K562 (cell line): Measurements from ENCODE around the gene LSP1.

Experiments used
- CEBPB ChIP-seq: fragments of 450-650 bp; IDR thresholded peaks from 2 replicates; pipeline ENCODE4 v1.6.1; 2016; ENCODE audit warnings: missing genetic modification characterization, missing compliant biosample characterization
- EHMT2 ChIP-seq: fragments of 450-650 bp; IDR thresholded peaks from 2 replicates; pipeline ENCODE4 v1.6.1; 2018; ENCODE audit warnings: antibody characterized with exemption
- ESRRA ChIP-seq: fragments of 450-650 bp; IDR thresholded peaks from 2 replicates; pipeline ENCODE4 v1.6.1; 2014; ENCODE audit warnings: low read depth, mild to moderate bottlenecking, moderate library complexity, borderline replicate concordance
- EZH2 ChIP-seq: IDR thresholded peaks from 2 replicates; pipeline ENCODE4 v1.6.1; 2012; ENCODE audit warnings: low read depth, mild to moderate bottlenecking, inconsistent platforms, low read length, borderline replicate concordance
- NRF1 ChIP-seq, 2 experiments: fragments of 450-650 bp; IDR thresholded peaks in 1 of 2; conservative IDR thresholded peaks in 1 of 2; 2 replicates each; pipeline ENCODE4 v1.6.1; 2014; ENCODE audit warnings: mild to moderate bottlenecking in 2 of 2
- ZNF274 ChIP-seq: IDR thresholded peaks from 2 replicates; pipeline ENCODE4 v1.6.1; 2011; ENCODE audit warnings: low read depth, mild to moderate bottlenecking, low read length, moderate library complexity, borderline replicate concordance
- TF ChIP-seq, protein P1 (sequence below), 3 experiments: IDR thresholded peaks in 2 of 3; conservative IDR thresholded peaks in 1 of 3; 2 replicates each; pipeline ENCODE4 v1.5.1; 2011 to 2012; ENCODE audit warnings: low read length in 3 of 3, mild to moderate bottlenecking in 3 of 3, control low read depth in 2 of 3, improper control_type of control experiment in 1 of 3, inconsistent platforms in 1 of 3, low read depth in 1 of 3, mixed read lengths in 1 of 3, moderate library complexity in 1 of 3; ENCODE audit not compliant: insufficient read depth in 2 of 3
- TF ChIP-seq, protein P2 (sequence below), 2 experiments: IDR thresholded peaks in 1 of 2; conservative IDR thresholded peaks in 1 of 2; 2 replicates each; pipeline ENCODE4 v1.6.1; 2016; ENCODE audit warnings: low read depth in 2 of 2, mild to moderate bottlenecking in 1 of 2, missing compliant biosample characterization in 1 of 2, missing genetic modification characterization in 1 of 2, moderate library complexity in 1 of 2
- TF ChIP-seq, protein P3 (sequence below): fragments of 450-650 bp; IDR thresholded peaks from 2 replicates; pipeline ENCODE4 v1.6.1; 2016; ENCODE audit warnings: low read depth

DNA sequence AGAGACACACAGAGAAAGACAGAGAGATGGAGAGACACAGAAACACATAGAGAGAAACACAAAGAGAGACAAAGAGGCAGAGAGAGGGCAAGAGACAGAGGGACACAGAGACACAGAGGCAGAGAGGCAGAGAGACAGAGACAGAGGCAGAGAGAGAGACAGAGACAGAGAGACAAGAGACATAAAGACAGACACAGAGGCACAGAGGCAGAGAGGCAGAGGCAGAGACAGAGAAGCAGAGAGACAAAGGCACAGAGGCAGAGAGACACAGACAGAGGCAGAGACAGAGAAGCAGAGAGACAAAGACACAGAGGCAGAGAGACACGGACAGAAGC lies 7.8 kb upstream of the LSP1 start:
- TF ChIP-seq CEBPB (tag), result no peak
- TF ChIP-seq, protein P1, sequence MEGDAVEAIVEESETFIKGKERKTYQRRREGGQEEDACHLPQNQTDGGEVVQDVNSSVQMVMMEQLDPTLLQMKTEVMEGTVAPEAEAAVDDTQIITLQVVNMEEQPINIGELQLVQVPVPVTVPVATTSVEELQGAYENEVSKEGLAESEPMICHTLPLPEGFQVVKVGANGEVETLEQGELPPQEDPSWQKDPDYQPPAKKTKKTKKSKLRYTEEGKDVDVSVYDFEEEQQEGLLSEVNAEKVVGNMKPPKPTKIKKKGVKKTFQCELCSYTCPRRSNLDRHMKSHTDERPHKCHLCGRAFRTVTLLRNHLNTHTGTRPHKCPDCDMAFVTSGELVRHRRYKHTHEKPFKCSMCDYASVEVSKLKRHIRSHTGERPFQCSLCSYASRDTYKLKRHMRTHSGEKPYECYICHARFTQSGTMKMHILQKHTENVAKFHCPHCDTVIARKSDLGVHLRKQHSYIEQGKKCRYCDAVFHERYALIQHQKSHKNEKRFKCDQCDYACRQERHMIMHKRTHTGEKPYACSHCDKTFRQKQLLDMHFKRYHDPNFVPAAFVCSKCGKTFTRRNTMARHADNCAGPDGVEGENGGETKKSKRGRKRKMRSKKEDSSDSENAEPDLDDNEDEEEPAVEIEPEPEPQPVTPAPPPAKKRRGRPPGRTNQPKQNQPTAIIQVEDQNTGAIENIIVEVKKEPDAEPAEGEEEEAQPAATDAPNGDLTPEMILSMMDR (IDR thresholded peaks at IDR 0.05 in 2 of 3, conservative IDR thresholded peaks at IDR 0.05 in 1 of 3; ENCODE audit: insufficient read depth in 2 of 3, low read depth in 1 of 3, low read length in 3 of 3), result no peak
- no peak for TF ChIP-seq ZNF274
- no peak for TF ChIP-seq ESRRA
- no peak for TF ChIP-seq EZH2
- no peak for TF ChIP-seq NRF1 (conservative IDR thresholded peaks at IDR 0.05 in 1 of 2, IDR thresholded peaks at IDR 0.05 in 1 of 2)
- TF ChIP-seq EHMT2, result no peak
- TF ChIP-seq, protein P2, sequence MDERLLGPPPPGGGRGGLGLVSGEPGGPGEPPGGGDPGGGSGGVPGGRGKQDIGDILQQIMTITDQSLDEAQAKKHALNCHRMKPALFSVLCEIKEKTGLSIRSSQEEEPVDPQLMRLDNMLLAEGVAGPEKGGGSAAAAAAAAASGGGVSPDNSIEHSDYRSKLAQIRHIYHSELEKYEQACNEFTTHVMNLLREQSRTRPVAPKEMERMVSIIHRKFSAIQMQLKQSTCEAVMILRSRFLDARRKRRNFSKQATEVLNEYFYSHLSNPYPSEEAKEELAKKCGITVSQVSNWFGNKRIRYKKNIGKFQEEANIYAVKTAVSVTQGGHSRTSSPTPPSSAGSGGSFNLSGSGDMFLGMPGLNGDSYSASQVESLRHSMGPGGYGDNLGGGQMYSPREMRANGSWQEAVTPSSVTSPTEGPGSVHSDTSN (CRISPR knock-in tag; IDR thresholded peaks at IDR 0.05; ENCODE audit: low read depth), result no peak
- TF ChIP-seq, protein P2 (tag; conservative IDR thresholded peaks at IDR 0.05; ENCODE audit: low read depth), result no peak
- TF ChIP-seq, protein P3, sequence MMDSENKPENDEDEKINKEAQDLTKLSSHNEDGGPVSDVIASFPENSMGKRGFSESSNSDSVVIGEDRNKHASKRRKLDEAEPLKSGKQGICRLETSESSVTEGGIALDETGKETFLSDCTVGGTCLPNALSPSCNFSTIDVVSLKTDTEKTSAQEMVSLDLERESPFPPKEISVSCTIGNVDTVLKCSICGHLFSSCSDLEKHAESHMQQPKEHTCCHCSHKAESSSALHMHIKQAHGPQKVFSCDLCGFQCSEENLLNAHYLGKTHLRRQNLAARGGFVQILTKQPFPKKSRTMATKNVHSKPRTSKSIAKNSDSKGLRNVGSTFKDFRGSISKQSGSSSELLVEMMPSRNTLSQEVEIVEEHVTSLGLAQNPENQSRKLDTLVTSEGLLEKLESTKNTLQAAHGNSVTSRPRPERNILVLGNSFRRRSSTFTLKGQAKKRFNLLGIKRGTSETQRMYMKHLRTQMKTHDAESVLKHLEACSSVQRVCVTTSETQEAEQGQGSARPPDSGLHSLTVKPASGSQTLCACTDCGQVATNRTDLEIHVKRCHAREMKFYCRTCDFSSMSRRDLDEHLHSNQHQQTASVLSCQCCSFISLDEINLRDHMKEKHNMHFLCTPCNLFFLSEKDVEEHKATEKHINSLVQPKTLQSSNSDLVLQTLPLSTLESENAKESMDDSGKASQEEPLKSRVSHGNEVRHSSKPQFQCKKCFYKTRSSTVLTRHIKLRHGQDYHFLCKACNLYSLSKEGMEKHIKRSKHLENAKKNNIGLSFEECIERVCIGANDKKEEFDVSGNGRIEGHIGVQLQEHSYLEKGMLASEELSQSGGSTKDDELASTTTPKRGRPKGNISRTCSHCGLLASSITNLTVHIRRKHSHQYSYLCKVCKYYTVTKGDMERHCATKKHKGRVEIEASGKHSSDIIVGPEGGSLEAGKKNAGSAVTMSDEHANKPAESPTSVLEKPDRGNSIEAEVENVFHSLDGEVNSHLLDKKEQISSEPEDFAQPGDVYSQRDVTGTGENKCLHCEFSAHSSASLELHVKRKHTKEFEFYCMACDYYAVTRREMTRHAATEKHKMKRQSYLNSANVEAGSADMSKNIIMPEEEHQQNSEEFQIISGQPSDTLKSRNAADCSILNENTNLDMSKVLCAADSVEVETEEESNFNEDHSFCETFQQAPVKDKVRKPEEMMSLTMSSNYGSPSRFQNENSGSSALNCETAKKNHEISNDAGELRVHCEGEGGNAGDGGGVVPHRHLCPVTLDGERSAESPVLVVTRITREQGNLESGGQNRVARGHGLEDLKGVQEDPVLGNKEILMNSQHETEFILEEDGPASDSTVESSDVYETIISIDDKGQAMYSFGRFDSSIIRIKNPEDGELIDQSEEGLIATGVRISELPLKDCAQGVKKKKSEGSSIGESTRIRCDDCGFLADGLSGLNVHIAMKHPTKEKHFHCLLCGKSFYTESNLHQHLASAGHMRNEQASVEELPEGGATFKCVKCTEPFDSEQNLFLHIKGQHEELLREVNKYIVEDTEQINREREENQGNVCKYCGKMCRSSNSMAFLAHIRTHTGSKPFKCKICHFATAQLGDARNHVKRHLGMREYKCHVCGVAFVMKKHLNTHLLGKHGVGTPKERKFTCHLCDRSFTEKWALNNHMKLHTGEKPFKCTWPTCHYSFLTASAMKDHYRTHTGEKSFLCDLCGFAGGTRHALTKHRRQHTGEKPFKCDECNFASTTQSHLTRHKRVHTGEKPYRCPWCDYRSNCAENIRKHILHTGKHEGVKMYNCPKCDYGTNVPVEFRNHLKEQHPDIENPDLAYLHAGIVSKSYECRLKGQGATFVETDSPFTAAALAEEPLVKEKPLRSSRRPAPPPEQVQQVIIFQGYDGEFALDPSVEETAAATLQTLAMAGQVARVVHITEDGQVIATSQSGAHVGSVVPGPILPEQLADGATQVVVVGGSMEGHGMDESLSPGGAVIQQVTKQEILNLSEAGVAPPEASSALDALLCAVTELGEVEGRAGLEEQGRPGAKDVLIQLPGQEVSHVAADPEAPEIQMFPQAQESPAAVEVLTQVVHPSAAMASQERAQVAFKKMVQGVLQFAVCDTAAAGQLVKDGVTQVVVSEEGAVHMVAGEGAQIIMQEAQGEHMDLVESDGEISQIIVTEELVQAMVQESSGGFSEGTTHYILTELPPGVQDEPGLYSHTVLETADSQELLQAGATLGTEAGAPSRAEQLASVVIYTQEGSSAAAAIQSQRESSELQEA, result no peak
